ENCODE data around the gene VSIR. TPM values are rescaled to one million over a fixed set of nuclear protein-coding genes. Genes with fewer than 3 reads are reported as not detected.

Gene VSIR
- total RNA-seq, 4 donors from 2014 or later: 34.7 to 83.6 (median 61.6) TPM

- Histone ChIP-seq H3K27ac (no peak overlapping the region), H3K4me1 (peaks cover 0 to 45% (median 25%) of the 10 kb centered on the region in 3 donors), H3K27me3 (no peaks in the 10 kb centered on the region), H3K4me3 (no peak overlapping the region), H3K9me3 (no peaks in the 10 kb centered on the region), H3K36me3 (no peaks in the 10 kb centered on the region)
- TF ChIP-seq EP300 (IDR thresholded peaks at IDR 0.05) (no peak), POLR2A (IDR thresholded peaks at IDR 0.05) (no peak), CTCF (IDR thresholded peaks at IDR 0.05) (no peak), POLR2AphosphoS5 (IDR thresholded peaks at IDR 0.05) (no peak)
- 93 to 97% methylated on average over 5 of the region's 6 CpGs for WGBS, 2 donors (ENCODE audit: low coverage in 1 of 2)
- ATAC-seq: no peak
These were observed 52.0 kb downstream of the VSIR start for GRCh38 chr10:71721313-71721712.

GRCh38 chr10:71720288-71720687 lies 53.0 kb downstream of the VSIR start:
- peaks cover 0 to 46% (median 35%) of the 10 kb centered on the region in 3 donors for H3K4me1 ChIP-seq
- no peak overlapping the region for H3K27ac ChIP-seq
- no peaks in the 10 kb centered on the region for H3K9me3 ChIP-seq
- no peak overlapping the region for H3K4me3 ChIP-seq
- no peaks in the 10 kb centered on the region for H3K27me3 ChIP-seq
- TF ChIP-seq EP300 (IDR thresholded peaks at IDR 0.05): no peak
- TF ChIP-seq POLR2AphosphoS5 (IDR thresholded peaks at IDR 0.05): no peak
- no peak for TF ChIP-seq POLR2A (IDR thresholded peaks at IDR 0.05)
- TF ChIP-seq CTCF (IDR thresholded peaks at IDR 0.05): no peak
- no peaks in the 10 kb centered on the region for H3K36me3 ChIP-seq
- 80% methylated on average over 4 of the region's 4 CpGs; no CpG with 5 or more reads in 1 of the 2 donors for WGBS, 2 donors (ENCODE audit: low coverage in 1 of 2)
- ATAC-seq: no peak

GRCh38 chr10:71719464-71720201 lies 53.7 kb downstream of the VSIR start, which contains the start of gene C10orf105:
Gene C10orf105, minus strand, starts transcription at chr10:71719778. Its CDS starts 3,441 bp downstream, at chr10:71716337.
- ATAC-seq: no peak
- no CpG with 5 or more reads among the region's 14 CpGs for WGBS, 2 donors (ENCODE audit: low coverage in 1 of 2)
- H3K27me3 ChIP-seq: no peaks in the 10 kb centered on the region
- no peaks in the 10 kb centered on the region for H3K9me3 ChIP-seq
- no peak for TF ChIP-seq CTCF (IDR thresholded peaks at IDR 0.05)
- no peaks in the 10 kb centered on the region for H3K36me3 ChIP-seq
- H3K27ac ChIP-seq: peak within 1 kb of the TSS in 3 of 4 donors; percentile 52 to 67 (median 65)
- H3K4me3 ChIP-seq: no peak within 1 kb of the TSS
- peaks cover 0 to 52% (median 41%) of the 10 kb centered on the region in 3 donors for H3K4me1 ChIP-seq

- Histone ChIP-seq H3K4me3 (no peak overlapping the region), H3K9me3 (no peaks in the 10 kb centered on the region), H3K36me3 (no peaks in the 10 kb centered on the region), H3K27me3 (no peaks in the 10 kb centered on the region), H3K27ac (peak overlapping the region in 3 of 4 donors; percentile 43 to 67 (median 52)), H3K4me1 (peaks cover 0 to 58% (median 47%) of the 10 kb centered on the region in 3 donors)
- 44 to 57% methylated on average over 3 to 6 of the region's 7 CpGs for WGBS, 2 donors (ENCODE audit: low coverage in 1 of 2)
- peak; percentile 70 for ATAC-seq
- no peak for TF ChIP-seq POLR2A (IDR thresholded peaks at IDR 0.05)
- TF ChIP-seq CTCF (IDR thresholded peaks at IDR 0.05): no peak
- TF ChIP-seq EP300 (IDR thresholded peaks at IDR 0.05): no peak
- no peak for TF ChIP-seq POLR2AphosphoS5 (IDR thresholded peaks at IDR 0.05)
These were observed 54.3 kb downstream of the VSIR start for GRCh38 chr10:71719042-71719441.

- Histone ChIP-seq H3K9me3 (no peaks in the 10 kb centered on the region), H3K36me3 (no peaks in the 10 kb centered on the region), H3K4me3 (no peak overlapping the region), H3K27me3 (no peaks in the 10 kb centered on the region), H3K27ac (peak overlapping the region in 3 of 4 donors; percentile 52 to 67 (median 65)), H3K4me1 (peaks cover 3 to 66% (median 55%) of the 10 kb centered on the region in 3 donors)
- TF ChIP-seq POLR2AphosphoS5 (IDR thresholded peaks at IDR 0.05): no peak
- TF ChIP-seq EP300 (IDR thresholded peaks at IDR 0.05): no peak
- no peak for TF ChIP-seq POLR2A (IDR thresholded peaks at IDR 0.05)
- no peak for TF ChIP-seq CTCF (IDR thresholded peaks at IDR 0.05)
- no CpG with 5 or more reads among the region's 10 CpGs for WGBS, 2 donors (ENCODE audit: low coverage in 1 of 2)
- ATAC-seq: no peak
These were observed 55.1 kb downstream of the VSIR start for GRCh38 chr10:71718165-71718698.
